GM19468 (cell line): Measurements from ENCODE around the gene APOBEC2.
A peak's percentile ranks its signal among the peaks of the same experiment; 100 is the strongest.
"Not testable (repeated sequence)": the region's sequence is repeated elsewhere in the genome, so short reads cannot be mapped to it uniquely, and the experiment has no call there.

Experiments
- ATAC-seq: cut with Tn5 transposase; IDR thresholded peaks from one replicate; pipeline ENCODE4 v1.9.1; 2021; ENCODE audit warnings: mild to moderate bottlenecking, moderate library complexity, moderate number of reproducible peaks; ENCODE audit not compliant: unreplicated experiment; ENCODE audit errors: extremely low read depth

APOBEC2 gene

GRCh38 chr6:41053041-41053440 is at the start of gene APOBEC2:
Gene APOBEC2 (plus strand): TSS chr6:41053202. CDS start chr6:41053348, 146 bp downstream.
- ATAC-seq: no peak

DNA sequence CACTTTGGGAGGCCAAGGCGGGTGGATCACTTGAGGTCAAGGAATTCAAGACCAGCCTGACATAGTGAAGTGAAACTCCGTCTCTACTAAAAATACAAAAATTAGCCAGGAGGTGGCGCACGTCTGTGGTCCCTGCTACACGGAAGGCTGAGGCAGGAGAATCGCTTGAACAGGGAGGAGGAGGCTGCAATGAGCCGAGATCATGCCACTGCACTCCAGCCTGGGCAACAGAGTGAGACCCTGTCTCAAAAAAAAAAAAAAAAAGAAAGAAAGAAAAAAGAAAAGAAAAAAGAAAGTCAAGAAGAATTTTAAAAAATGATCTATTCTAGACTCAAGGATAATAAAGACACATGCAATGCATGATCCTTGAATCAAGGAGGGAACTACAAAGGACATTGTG is 46.8 kb upstream of the APOBEC2 start:
- not testable (repeated sequence) for ATAC-seq

DNA sequence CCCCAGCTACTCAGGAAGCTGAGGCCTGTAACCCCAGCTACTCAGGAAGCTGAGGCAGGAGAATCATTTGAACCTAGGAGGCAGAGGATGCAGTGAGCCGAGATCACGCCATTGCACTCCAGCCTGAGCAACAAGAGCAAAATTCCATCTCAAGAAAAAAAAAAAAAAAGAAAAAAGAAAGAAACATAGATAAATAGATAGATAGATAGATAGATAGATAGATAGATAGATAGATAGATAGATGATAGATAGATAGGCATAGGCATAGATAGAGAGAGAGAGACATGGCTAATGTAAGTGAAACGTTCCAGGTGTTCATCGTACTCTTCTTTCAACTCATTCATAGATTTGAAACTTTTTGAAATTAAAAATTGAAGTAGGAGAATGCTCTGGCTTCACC is 46.0 kb upstream of the APOBEC2 start:
- not testable (repeated sequence) for ATAC-seq

DNA sequence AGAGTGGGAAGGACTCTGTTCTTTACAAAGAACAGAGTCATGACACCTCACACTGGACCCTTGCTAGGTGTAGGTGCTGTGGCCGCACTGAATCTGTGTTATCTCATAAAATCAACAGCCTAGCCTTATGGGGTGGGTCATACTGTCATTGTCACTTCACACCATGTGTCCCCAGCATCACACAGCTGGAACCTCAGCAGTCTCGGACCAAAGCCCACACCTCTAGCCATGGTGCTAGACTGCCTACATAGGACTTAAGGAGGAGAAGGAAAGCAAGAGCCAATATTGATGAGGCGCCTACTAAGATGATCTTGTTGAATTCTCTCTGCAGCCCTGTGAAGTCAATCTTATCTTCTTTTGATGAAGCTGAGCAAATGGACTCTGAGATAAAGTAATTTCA is 45.0 kb upstream of the APOBEC2 start:
- no peak for ATAC-seq

- ATAC-seq: no peak
Observed at GRCh38 chr6:41009669-41010068, 43.3 kb upstream of the APOBEC2 start.

DNA sequence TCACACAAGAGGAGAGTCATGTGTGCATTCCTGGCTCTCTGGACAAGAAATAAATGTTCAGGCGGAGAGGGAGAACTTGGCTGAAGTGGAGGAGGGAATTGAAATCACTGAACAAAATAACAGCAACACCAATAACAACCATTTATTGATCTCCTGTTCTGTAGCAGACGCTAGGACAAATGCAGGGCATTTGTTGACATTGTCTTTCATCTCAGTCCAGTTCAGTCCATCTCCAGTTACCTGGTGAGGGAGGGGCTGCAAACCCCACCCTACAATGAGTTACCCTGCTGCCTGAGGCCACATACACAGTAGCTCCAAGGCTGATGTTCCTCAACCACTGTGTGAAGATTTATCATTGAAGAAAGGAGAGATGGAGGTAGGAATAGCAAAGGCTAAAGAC is 41.3 kb upstream of the APOBEC2 start:
- ATAC-seq: no peak

DNA sequence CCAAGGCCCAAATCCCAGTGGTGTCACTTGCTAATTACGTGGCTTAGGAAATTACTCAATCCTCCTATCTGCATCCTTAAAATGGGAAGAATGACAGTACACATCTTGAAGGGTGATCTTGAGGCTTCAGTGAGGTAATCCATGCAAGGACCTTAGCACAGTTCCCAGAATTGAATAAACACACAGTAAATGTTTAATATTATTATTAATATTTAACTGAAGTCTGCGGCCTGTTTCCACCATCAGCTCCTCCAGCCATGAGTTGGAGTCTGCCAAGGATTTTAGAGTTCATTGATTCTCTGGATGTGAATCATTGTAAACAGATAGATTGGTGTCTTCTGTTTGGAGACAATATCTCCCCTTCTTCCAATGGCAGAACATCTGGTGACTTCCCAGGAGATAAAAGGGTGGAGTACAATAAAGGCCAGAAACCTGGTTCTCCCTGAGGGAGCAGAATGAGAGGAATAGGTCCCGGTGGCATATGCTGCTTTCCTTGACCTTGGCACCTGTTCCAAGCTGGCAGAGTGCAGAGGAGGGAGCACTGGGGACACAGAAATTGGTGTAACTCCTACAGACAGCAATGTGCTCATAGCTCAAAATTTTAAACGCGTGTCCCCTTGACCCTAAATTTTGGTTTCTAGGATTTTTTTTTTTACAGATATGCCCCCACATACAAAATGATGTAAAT is 39.4 kb upstream of the APOBEC2 start:
- ATAC-seq: no peak

- no peak for ATAC-seq
Observed at GRCh38 chr6:41014780-41015179, 38.2 kb upstream of the APOBEC2 start.

DNA sequence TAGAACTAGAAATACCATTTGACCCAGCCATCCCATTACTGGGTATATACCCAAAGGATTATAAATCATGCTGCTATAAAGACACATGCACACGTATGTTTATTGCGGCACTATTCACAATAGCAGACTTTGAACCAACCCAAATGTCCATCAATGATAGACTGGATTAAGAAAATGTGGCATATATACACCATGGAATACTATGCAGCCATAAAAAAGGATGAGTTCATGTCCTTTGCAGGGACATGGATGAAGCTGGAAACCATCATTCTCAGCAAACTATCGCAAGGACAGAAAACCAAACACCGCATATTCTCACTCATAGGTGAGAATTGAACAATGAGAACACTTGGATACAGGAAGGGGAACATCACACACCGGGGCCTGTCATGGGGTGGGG is 37.1 kb upstream of the APOBEC2 start:
- not testable (repeated sequence) for ATAC-seq

DNA sequence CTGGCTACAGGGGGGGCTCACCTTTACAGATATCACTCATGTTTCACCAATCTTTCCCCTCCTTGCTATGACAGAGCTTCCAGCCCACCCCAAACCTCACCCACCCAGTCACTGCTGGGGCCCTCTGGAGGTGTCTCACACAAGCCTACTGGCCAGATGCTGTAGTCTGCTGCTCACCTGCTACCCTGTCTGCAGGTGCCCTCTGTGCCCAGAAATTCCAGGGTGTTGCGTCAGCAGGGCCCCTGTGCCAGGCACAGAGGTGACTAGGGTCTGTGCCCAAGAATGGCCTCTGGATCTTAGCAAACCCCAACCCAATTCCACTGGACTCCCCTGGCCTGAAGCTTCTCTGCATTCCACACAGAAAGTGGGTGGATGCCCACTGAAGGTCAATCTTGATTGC is 35.3 kb upstream of the APOBEC2 start:
- no peak for ATAC-seq

DNA sequence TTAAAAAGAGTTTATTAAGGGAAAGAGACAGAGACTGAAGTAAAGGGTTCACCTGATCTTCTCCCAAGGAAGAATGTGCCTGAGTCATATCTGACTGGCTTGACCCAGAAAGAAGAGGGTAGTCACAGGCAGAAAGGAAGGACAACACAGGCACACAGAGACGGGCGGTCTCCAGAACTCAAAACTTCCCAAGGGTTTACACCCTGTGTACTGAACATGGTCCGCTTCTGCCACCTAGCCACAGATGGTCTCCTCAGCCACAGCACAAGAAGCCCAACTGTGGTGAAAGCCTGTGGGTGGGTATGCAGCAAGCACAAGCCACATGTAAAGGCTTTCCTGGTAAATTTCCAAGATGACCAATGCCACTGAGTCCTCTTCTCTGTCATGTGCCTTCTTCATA is 31.2 kb upstream of the APOBEC2 start:
- no peak for ATAC-seq

GRCh38 chr6:41022294-41022693 is 30.7 kb upstream of the APOBEC2 start:
- no peak for ATAC-seq

DNA sequence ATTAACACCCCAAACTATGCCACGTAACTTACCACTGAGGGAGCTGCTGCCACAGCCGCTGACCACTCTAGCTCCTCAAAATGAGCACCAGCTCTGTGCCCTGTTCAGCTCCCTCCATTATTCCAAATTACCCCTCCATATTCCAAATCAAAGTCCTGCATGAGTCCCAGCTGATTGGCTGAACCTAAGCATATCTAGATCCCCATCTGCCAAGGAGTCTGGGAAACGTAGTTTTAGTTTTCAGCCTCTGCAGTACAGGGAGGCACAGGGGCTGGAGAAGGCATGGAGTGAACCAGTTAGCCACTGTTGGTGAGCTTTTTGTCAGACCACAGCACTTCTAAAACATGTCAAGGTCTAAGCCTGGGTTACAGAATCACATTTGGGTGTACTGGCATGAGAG is 29.9 kb upstream of the APOBEC2 start:
- no peak for ATAC-seq

- no peak for ATAC-seq
Observed at GRCh38 chr6:41025966-41026530, 27.0 kb upstream of the APOBEC2 start.

GRCh38 chr6:41027241-41027640 is 25.8 kb upstream of the APOBEC2 start:
- ATAC-seq: no peak

DNA sequence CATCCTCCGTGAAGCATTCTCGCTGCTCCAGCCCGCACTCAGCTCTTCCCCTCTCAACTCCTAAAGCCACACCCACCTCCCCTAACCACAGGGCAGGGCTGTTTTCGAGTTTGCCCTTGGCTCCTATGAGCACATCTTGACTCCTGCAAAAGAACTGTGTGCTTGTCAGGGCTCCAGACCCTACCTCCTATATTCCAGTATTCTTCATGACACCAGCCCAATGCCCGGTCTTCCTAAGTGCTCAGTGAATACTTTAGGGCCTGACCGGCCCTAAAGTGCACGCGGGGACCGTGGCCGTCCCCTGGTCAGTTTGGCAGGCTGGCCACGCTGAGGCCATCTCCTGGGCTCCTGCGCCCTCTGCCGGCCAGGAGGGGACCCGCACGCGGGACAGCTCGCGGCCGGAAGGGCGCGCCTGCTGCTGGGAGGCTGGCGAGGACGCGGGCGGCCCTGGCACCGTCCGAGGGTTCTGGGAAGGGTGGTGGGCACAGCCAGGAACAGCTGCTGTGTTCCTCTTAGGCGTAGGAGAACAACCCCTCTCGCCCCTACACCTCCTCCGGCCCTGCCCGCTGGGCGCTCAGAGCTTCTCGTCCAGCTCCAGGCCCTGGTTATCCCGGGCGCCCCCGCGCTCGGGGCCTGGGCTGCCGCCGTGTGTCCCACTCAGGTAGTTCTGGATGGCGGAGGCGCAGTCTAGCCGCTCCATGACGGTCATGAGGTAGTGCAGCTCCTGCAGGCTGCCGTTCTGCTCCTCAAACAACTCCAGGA is 25.0 kb upstream of the APOBEC2 start:
- ATAC-seq: peak; percentile 57

DNA sequence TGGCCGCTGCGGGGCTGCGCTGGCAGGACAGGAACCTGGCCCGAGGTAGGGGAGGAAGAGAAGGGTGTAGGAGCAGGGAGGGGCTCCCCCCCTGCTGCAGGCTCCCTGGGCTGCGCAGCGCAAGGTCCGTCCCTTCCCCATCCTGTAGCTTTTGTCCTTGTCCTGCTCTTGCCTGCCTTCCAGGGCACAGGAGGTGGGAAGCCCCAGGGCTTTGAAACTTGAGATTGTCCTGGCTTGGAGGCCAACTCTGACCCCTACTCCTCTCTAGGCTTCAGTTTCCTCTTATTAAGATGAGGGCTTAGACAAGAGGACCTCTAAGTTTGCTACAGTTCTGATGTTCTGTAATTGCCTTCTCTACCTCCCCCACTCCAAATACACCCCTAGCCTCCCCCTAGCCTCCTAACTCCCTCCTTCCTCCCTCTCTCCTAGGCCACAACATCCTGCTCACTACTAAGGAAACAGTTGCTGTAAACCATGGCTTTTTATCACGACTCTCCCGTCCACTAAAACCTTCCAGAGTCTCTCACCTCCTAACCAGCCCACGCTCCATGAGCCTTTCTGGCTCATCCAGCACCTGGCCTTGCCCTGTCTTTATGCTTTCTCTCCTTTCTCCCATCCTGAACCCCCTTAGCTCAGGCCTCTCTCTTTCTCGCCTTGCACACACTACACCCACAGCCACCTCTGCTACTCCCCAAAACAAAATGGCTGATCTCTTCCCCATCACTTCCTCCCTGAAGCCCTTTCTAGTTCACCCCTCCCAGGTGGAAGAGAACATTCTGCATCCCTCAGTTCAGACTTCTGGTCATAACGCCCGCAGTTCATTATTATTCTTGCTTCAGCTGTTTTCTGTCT is 24.2 kb upstream of the APOBEC2 start:
- no peak for ATAC-seq

GRCh38 chr6:41032830-41033229 is 20.2 kb upstream of the APOBEC2 start:
- no peak for ATAC-seq

DNA sequence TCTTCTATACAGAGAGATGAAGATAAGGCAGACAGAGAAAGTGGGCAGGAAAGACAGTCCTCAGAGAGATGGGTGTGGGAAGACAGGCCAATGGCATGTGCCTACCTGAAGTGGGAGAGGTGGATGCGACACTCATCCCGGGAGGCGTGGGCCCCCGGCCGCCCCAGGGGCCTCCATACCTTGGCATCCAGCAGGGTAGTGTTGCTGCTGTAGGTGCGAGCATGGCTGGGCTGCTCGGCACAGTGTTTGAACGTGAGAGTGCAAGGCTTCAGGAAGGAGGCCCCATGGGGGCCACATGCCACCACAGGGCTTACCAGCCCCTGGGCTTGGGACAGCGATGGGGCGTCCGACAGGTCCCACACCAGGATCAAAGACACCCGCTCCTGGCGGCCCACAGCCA is 19.2 kb upstream of the APOBEC2 start:
- no peak for ATAC-seq

DNA sequence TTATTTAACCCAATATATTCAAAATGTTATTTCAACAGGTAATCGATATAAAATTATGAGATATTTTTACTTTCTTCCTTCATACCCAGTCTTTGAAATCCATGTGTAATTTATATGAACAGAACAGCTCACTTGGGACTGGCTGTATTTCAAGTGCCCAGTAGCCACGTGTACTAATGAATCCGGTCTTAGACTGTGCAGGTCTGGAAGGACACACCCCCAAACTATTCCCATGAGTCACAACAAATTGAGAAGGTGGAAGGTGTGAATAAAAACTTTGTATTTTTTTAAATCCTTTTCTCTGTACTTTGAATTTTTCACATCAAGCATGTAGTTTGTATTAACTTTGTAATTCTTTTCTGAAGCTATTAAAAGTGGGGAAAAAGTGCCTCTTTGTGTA is 16.8 kb upstream of the APOBEC2 start:
- ATAC-seq: no peak

DNA sequence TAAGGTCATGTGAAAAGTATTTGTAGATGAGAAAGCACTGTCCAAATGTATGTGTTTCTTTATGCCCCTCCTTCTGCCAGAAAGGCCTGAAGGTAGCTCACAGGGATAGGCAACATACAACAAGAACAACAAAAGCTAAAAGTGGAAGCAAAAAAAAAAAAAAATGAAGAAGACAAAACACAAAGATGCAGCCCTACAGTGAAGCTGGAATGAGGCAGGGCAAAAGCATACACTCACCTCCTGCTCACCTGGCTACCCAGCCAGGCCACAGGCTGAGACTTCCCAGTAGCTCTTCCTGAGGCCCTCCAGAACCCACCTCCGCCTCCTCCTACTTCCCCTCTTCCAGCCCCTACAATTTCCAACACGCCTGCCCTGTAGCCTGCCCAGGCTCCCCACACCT is 16.4 kb upstream of the APOBEC2 start:
- no peak for ATAC-seq
